ENCODE results near the gene GRK5. TPM values are rescaled to one million over a fixed set of nuclear protein-coding genes. Genes with fewer than 3 reads are reported as not detected.

GRK5 gene
- total RNA-seq, 1 experiment from 2014 or later = 1.2 TPM

DNA sequence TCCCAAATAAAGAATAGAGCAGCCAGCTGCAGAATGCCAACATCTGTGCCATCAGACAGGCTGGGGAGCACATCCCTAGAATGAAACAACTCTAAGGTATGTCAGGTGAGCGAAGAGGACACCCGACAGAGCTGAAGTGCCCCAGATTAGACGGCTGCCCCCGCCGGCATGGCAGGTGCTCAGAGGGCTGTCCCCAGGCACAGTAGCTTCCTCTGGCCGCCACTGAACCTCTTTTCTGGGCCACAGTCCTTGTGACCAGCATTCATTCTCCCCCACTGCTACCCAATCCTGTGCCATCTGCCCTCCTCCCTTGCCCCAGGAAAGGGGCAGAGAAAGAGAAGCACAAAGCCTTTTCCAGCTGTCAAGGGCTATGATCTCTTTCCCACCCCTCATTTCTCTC is 293.4 kb downstream of the GRK5 start:
- Histone ChIP-seq H2BK12ac (ENCODE audit: insufficient read length, low read depth, low read length) (no peak overlapping the region), H3K79me2 (ENCODE audit: insufficient read depth, low read length) (no peaks in the 10 kb centered on the region), H3K27ac (ENCODE audit: insufficient read length, low read depth, low read length) (no peak overlapping the region), H4K5ac (ENCODE audit: insufficient read length, low read depth, low read length) (no peak overlapping the region), H4K91ac (ENCODE audit: insufficient read length, low read depth, low read length) (no peak overlapping the region), H2BK15ac (ENCODE audit: low read depth, low read length) (no peak overlapping the region), H2AFZ (ENCODE audit: low read length) (no peak overlapping the region), H3K9me3 (ENCODE audit: control insufficient read depth, low read depth, low read length) (no peaks in the 10 kb centered on the region), H2AK5ac (ENCODE audit: insufficient read length, low read length) (no peak overlapping the region), H3K79me1 (ENCODE audit: insufficient read depth, low read depth, low read length, poor library complexity, severe bottlenecking) (no peaks in the 10 kb centered on the region), H3K23ac (ENCODE audit: insufficient read length, low read depth, low read length) (no peak overlapping the region), H3K56ac (ENCODE audit: insufficient read length, low read depth, low read length) (no peak overlapping the region), H3K4me1 (ENCODE audit: insufficient read depth, low read length) (no peaks in the 10 kb centered on the region), H3K14ac (ENCODE audit: insufficient read depth, low read length) (no peak overlapping the region), H4K8ac (replicated peaks; ENCODE audit: insufficient read length, low read depth, low read length) (no peak overlapping the region), H4K20me1 (ENCODE audit: control insufficient read depth, insufficient read depth, insufficient read length) (no peaks in the 10 kb centered on the region), H3K18ac (ENCODE audit: insufficient read length, low read depth, low read length) (no peak overlapping the region), H2BK20ac (ENCODE audit: low read depth, low read length, poor library complexity, severe bottlenecking) (no peak overlapping the region), H3K27me3 (ENCODE audit: insufficient read depth, low read length) (no peaks in the 10 kb centered on the region), H2BK120ac (ENCODE audit: low read depth, low read length, poor library complexity, severe bottlenecking) (no peak overlapping the region), H3K9ac (ENCODE audit: extremely low read depth, insufficient read length, low read length) (no peak overlapping the region), H3K23me2 (ENCODE audit: insufficient read length, low read depth, low read length, poor library complexity, severe bottlenecking) (no peaks in the 10 kb centered on the region), H3K4me2 (ENCODE audit: insufficient read depth, insufficient read length, low read length) (no peak overlapping the region), H2BK5ac (ENCODE audit: insufficient read length, low read length) (no peak overlapping the region), H3T11ph (ENCODE audit: low read length) (no peak overlapping the region), H3K4ac (ENCODE audit: low read depth, low read length) (no peak overlapping the region)
- WGBS (ENCODE audit: extremely low coverage, insufficient read length, low lambda C conversion rate) = no CpG with 5 or more reads among the region's 6 CpGs
- Mint-ChIP-seq H3K27me3 (ENCODE audit: low read depth) (peaks cover 14% of the 10 kb centered on the region), H3K27ac (no peak overlapping the region), H3K9me3 (no peaks in the 10 kb centered on the region), H3K4me1 (peaks cover 6 to 20% of the 10 kb centered on the region in 2 experiments), H3K36me3 (ENCODE audit: insufficient read depth in 1 of 3, low read depth in 3 of 3) (no peaks in the 10 kb centered on the region; a peak in 1 of 7 replicates), H3K4me3 (no peak overlapping the region)
- TF ChIP-seq, protein P1, sequence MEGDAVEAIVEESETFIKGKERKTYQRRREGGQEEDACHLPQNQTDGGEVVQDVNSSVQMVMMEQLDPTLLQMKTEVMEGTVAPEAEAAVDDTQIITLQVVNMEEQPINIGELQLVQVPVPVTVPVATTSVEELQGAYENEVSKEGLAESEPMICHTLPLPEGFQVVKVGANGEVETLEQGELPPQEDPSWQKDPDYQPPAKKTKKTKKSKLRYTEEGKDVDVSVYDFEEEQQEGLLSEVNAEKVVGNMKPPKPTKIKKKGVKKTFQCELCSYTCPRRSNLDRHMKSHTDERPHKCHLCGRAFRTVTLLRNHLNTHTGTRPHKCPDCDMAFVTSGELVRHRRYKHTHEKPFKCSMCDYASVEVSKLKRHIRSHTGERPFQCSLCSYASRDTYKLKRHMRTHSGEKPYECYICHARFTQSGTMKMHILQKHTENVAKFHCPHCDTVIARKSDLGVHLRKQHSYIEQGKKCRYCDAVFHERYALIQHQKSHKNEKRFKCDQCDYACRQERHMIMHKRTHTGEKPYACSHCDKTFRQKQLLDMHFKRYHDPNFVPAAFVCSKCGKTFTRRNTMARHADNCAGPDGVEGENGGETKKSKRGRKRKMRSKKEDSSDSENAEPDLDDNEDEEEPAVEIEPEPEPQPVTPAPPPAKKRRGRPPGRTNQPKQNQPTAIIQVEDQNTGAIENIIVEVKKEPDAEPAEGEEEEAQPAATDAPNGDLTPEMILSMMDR (conservative IDR thresholded peaks at IDR 0.05) = no peak
- no peak for DNase-seq

Data from H9 (cell line).